ENCODE data around the gene ZNF837.

The ZNF837 gene

DNA sequence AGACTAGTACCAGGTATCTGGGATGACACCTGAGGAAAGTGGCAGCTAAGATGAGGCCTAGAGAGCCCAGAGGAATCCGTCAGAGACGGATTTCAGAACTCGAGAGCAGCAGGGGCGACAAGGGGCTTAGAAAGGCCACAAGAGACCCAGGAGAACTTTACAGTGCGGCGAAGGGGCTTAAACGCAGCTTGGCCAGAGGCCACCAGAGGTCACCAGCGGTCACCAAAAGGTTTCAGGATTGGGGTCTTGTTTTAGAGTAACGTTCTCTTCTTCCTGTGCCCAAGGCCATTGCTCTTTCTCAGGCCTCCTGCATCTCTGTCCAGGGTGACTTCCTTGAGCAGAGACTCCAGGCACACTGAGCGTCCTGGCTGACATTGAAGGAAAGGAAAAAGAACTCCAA, 51.8 kb downstream of the ZNF837 start:
- H3K27me3 ChIP-seq (ENCODE audit: control insufficient read depth, insufficient read depth, low read length), result no peaks in the 10 kb centered on the region
- no peak overlapping the region for H3K27ac ChIP-seq (ENCODE audit: low read depth, low read length)
- no peaks in the 10 kb centered on the region for H3K36me3 ChIP-seq (ENCODE audit: control insufficient read depth, insufficient read depth, low read length)
- H3K4me1 ChIP-seq (ENCODE audit: control insufficient read depth, insufficient read depth, low read length), result 0 out of 2 replicates have a peak, but pooled peaks cover 4% of the 10 kb centered on the region
- H3K9ac ChIP-seq (ENCODE audit: low read depth, low read length), result no peak overlapping the region
- no peak overlapping the region for H3K4me3 ChIP-seq (ENCODE audit: low read depth, low read length)
- no peaks in the 10 kb centered on the region for H3K9me3 ChIP-seq (ENCODE audit: control insufficient read depth, insufficient read depth, low read length)

DNA sequence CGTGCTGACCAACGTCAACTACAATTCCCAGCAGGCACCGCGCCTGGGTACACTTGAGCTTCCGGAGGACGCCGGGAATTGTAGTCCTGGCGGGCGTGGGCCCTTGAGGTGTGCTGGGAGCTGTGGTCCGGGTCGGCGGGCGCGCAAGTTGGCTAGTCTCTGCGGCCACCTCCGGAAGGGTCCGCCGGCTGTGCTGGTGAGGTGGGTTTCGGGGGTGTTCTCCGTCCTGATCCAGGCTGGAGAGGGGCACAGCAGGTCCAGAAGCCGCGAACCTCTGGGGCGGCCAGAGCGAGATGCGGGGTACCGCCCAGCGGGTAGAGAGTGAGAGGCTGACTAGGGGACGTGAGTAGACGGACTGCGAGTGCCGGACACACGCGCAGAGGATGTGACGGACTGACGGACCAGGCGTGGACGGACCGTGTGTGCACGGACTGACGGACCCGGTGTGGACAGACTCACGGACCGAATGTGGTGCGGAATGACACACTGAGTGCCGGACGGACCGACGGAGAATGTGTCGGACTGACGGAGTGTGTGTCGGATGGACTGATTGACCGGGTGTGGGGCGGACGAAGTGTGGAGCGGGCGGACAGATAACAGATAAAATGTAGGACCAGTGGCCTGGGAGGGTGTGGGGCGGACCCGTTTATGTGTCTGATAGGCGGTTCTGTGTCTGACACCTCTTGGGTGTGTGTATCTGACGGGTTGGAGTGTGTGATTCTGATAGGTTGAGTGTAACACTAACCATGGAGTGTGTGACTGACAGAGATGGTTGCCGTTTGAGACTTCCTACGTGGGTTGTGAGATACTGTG, 53.7 kb downstream of the ZNF837 start, which contains the start of gene ZSCAN22:
TSS of gene ZSCAN22 (plus strand) at position 81 of the 813 bp plus-strand sequence. CDS start 7,809 bp downstream, outside the sequence.
- H3K4me1 ChIP-seq (ENCODE audit: control insufficient read depth, insufficient read depth, low read length), result 0 out of 2 replicates have a peak, but pooled peaks cover 4% of the 10 kb centered on the region
- H3K27ac ChIP-seq (ENCODE audit: low read depth, low read length), result peak within 1 kb of the TSS; percentile 40
- H3K4me3 ChIP-seq (ENCODE audit: low read depth, low read length), result peak within 1 kb of the TSS; percentile 86
- H3K27me3 ChIP-seq (ENCODE audit: control insufficient read depth, insufficient read depth, low read length), result no peaks in the 10 kb centered on the region
- peaks cover 2% of the 10 kb centered on the region; the same call in 1 of the 2 replicates for H3K36me3 ChIP-seq (ENCODE audit: control insufficient read depth, insufficient read depth, low read length)
- H3K9me3 ChIP-seq (ENCODE audit: control insufficient read depth, insufficient read depth, low read length), result no peaks in the 10 kb centered on the region
- peak within 1 kb of the TSS; percentile 80 for H3K9ac ChIP-seq (ENCODE audit: low read depth, low read length)

DNA sequence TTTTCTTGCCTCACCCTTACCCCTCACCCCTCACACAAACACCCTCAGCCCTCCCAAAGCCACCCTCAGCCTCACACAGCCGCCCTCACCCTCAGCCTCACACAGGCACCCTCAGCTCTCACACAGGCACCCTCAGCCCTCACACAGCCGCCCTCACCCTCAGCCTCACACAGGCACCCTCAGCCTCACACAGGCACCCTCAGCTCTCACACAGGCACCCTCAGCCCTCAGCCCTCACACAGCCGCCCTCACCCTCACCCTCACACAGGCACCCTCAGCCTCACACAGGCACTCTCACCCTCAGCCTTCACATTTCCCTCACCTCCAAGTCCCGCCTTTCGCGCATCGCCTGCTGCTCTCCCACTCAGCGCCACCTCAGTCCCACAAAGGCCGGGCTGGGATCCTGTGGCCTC, 54.3 kb downstream of the ZNF837 start:
- H3K27ac ChIP-seq (ENCODE audit: low read depth, low read length), result no peak overlapping the region
- H3K4me3 ChIP-seq (ENCODE audit: low read depth, low read length), result peak overlapping the region; percentile 86

DNA sequence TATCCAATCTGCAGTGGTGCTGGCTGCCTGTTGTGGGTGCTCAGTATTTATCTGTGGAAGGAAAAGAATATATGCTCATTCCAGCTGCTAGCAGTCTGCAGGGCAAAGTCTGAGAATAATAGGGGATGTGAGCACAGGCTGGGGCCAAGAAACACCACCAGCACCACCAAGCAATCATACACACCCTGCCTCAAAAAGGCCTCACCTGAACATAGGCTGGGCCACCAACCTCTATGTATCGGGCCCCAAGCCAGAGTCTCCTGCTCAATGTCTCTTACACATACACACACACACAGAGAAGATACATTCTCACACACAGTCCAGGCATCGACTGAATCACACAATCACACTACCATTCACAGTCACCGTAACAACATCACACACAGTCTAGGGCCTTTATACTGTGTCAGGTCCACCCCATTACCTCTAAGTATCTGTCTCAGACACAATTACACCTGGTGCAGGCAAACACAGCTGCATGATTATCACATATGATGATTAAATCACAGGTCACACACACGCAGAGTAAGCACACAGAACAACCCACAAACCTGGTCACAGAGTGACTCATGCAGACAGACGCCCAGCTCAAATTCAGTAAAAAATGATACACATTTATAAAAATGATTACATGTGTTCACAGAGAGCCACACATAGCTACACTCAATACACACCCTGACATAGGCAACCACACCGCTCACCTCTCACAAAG, 55.4 kb downstream of the ZNF837 start:
- Histone ChIP-seq H3K27ac (ENCODE audit: low read depth, low read length) (no peak overlapping the region), H3K9ac (ENCODE audit: low read depth, low read length) (no peak overlapping the region), H3K27me3 (ENCODE audit: control insufficient read depth, insufficient read depth, low read length) (no peaks in the 10 kb centered on the region), H3K4me3 (ENCODE audit: low read depth, low read length) (peak overlapping the region; percentile 86), H3K36me3 (ENCODE audit: control insufficient read depth, insufficient read depth, low read length) (peaks cover 4% of the 10 kb centered on the region; the same call in 1 of the 2 replicates), H3K4me1 (ENCODE audit: control insufficient read depth, insufficient read depth, low read length) (0 out of 2 replicates have a peak, but pooled peaks cover 4% of the 10 kb centered on the region), H3K9me3 (ENCODE audit: control insufficient read depth, insufficient read depth, low read length) (no peaks in the 10 kb centered on the region)

More for the DNA sequence above, 54.3 kb downstream of the ZNF837 start:
- no peaks in the 10 kb centered on the region for H3K27me3 ChIP-seq (ENCODE audit: control insufficient read depth, insufficient read depth, low read length)
- no peaks in the 10 kb centered on the region for H3K9me3 ChIP-seq (ENCODE audit: control insufficient read depth, insufficient read depth, low read length)
- peak overlapping the region; percentile 43; the same call in 1 of the 2 replicates for H3K9ac ChIP-seq (ENCODE audit: low read depth, low read length)
- peaks cover 4% of the 10 kb centered on the region; the same call in 1 of the 2 replicates for H3K36me3 ChIP-seq (ENCODE audit: control insufficient read depth, insufficient read depth, low read length)
- H3K4me1 ChIP-seq (ENCODE audit: control insufficient read depth, insufficient read depth, low read length), result 0 out of 2 replicates have a peak, but pooled peaks cover 4% of the 10 kb centered on the region

DNA sequence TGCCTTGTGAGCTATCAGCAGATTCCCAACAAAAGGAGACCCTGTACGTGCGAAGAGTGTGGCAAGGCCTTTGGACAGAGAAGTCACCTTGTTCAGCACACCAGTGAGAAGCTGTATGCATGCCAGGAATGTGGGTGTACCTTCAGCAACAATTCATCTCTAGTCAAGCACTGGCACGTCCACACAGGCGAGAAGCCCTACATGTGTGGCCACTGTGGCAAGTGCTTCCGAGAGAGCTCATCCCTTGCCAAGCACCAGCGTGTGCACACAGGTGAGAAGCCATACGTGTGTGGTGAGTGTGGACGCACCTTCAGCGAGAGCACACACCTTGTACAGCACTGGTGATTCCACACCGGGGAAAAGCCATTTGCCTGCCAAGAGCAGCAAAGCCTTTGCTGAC, 61.6 kb downstream of the ZNF837 start:
- Histone ChIP-seq H3K27me3 (ENCODE audit: control insufficient read depth, insufficient read depth, low read length) (no peaks in the 10 kb centered on the region), H3K4me1 (ENCODE audit: control insufficient read depth, insufficient read depth, low read length) (no peaks in the 10 kb centered on the region), H3K36me3 (ENCODE audit: control insufficient read depth, insufficient read depth, low read length) (peaks cover 22% of the 10 kb centered on the region), H3K27ac (ENCODE audit: low read depth, low read length) (no peak overlapping the region), H3K4me3 (ENCODE audit: low read depth, low read length) (no peak overlapping the region), H3K9ac (ENCODE audit: low read depth, low read length) (no peak overlapping the region), H3K9me3 (ENCODE audit: control insufficient read depth, insufficient read depth, low read length) (no peaks in the 10 kb centered on the region)

DNA sequence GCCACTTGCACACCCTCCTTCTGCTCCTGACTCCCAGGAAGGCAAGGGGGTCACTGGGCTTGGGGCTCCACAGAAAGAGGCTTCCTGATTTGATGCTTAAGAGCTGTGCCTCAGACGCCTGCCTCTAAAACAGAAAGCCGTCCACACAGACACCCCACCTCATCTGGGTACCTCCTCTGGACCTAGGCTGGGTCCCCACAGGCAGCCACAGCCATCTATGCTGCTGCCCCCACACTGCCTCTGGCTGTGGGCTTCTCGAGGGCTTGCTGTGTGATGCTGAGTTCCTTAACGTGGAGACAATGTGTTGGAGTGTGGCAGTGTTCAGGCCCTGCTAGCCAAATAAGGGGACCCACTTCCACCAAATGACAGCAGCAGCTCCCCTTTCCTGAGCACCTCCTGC, 62.5 kb downstream of the ZNF837 start:
- no peaks in the 10 kb centered on the region for H3K27me3 ChIP-seq (ENCODE audit: control insufficient read depth, insufficient read depth, low read length)
- H3K36me3 ChIP-seq (ENCODE audit: control insufficient read depth, insufficient read depth, low read length), result peaks cover 30% of the 10 kb centered on the region
- no peak overlapping the region for H3K27ac ChIP-seq (ENCODE audit: low read depth, low read length)
- no peak overlapping the region for H3K9ac ChIP-seq (ENCODE audit: low read depth, low read length)
- H3K4me1 ChIP-seq (ENCODE audit: control insufficient read depth, insufficient read depth, low read length), result no peaks in the 10 kb centered on the region
- H3K9me3 ChIP-seq (ENCODE audit: control insufficient read depth, insufficient read depth, low read length), result no peaks in the 10 kb centered on the region
- no peak overlapping the region for H3K4me3 ChIP-seq (ENCODE audit: low read depth, low read length)

All from HUES48 (cell line).